CD4-positive, alpha-beta T cell (primary cell): Measurements from ENCODE around the gene TMEFF2. TPM values are rescaled to one million over a fixed set of nuclear protein-coding genes. Genes with fewer than 3 reads are reported as not detected.

Source experiments
- ATAC-seq: fragments of 200-7000 bp; cut with Tn5 transposase; one replicate; pipeline ENCODE4 v1.10.0; 2022; ENCODE audit warnings: mild to moderate bottlenecking; ENCODE audit not compliant: poor library complexity
- CTCF ChIA-PET: fragments of 350-600 bp; sonication (Branson Sonifier 250); formaldehyde crosslinking; loops from one replicate; lab custom pipeline; 2021; ENCODE audit warnings: antibody characterized with exemption, inconsistent platforms; lab: Charles Lee
- POLR2A ChIA-PET: fragments of 350-600 bp; sonication (Branson Sonifier 250); formaldehyde crosslinking; loops from one replicate; lab custom pipeline; 2021; ENCODE audit warnings: antibody characterized with exemption, inconsistent platforms; lab: Charles Lee
- DNase-seq, 14 experiments: peaks; one replicate each; pipeline ENCODE4 v3.0.0-alpha.2; 2013 to 2020; ENCODE audit warnings: mixed read lengths in 2 of 14
- H3K27ac ChIP-seq, 2 donors: one replicate each; pipeline versions ENCODE4 v1.5.1 to v1.7.0; 2013; ENCODE audit warnings: low read length in 2 of 2, low read depth in 1 of 2, mild to moderate bottlenecking in 1 of 2
- H3K27me3 ChIP-seq, 2 experiments: 1 replicate in 1 of 2; 2 replicates in 1 of 2; pipeline versions ENCODE4 v1.6.1 to v1.7.0; 2013; ENCODE audit warnings: low read length in 2 of 2, control low read depth in 1 of 2, mild to moderate bottlenecking in 1 of 2, moderate library complexity in 1 of 2; ENCODE audit not compliant: insufficient read depth in 2 of 2, control insufficient read depth in 1 of 2
- H3K36me3 ChIP-seq: one replicate; pipeline ENCODE4 v1.6.1; 2013; ENCODE audit warnings: low read length, control low read depth; ENCODE audit not compliant: insufficient read depth
- H3K4me1 ChIP-seq: one replicate; pipeline ENCODE4 v1.6.1; 2013; ENCODE audit warnings: low read length, control low read depth; ENCODE audit not compliant: insufficient read depth
- H3K4me3 ChIP-seq: one replicate; pipeline ENCODE4 v1.5.1; 2013; ENCODE audit warnings: mild to moderate bottlenecking, low read length, moderate library complexity
- H3K9me3 ChIP-seq, 2 experiments: 1 replicate in 1 of 2; 2 replicates in 1 of 2; pipeline versions ENCODE4 v1.6.1 to v1.7.0; 2013; ENCODE audit warnings: low read length in 2 of 2, mild to moderate bottlenecking in 2 of 2, control low read depth in 1 of 2, moderate library complexity in 1 of 2; ENCODE audit not compliant: control insufficient read depth in 1 of 2, insufficient read depth in 1 of 2
- H3K27ac Mint-ChIP-seq: one replicate; pipeline ENCODE4 v1.8.0; 2020; ENCODE audit warnings: mixed read lengths
- H3K27me3 Mint-ChIP-seq: one replicate; pipeline ENCODE4 v1.8.0; 2021; ENCODE audit warnings: mixed read lengths
- H3K36me3 Mint-ChIP-seq: one replicate; pipeline ENCODE4 v1.8.0; 2021; ENCODE audit warnings: low read depth, mixed read lengths
- H3K4me1 Mint-ChIP-seq: one replicate; pipeline ENCODE4 v1.8.0; 2021; ENCODE audit warnings: low read depth, mixed read lengths
- H3K4me3 Mint-ChIP-seq: one replicate; pipeline ENCODE4 v1.8.0; 2020; ENCODE audit warnings: mild to moderate bottlenecking, mixed read lengths
- H3K9me3 Mint-ChIP-seq: one replicate; pipeline ENCODE4 v1.8.0; 2020; ENCODE audit warnings: mixed read lengths
- CTCF ChIP-seq: fragments of 200-600 bp; IDR thresholded peaks from one replicate; pipeline ENCODE4 v1.8.0; 2022; ENCODE audit warnings: antibody characterized with exemption, mild to moderate bottlenecking
- intact Hi-C, 2 experiments: fragments of 100-400 bp; cut with DNase I in 1 of 2; cut with micrococcal nuclease in 1 of 2; formaldehyde crosslinking; loops; one replicate each; pipeline versions ENCODE4 v1.15.1 to v1.9.0; 2023 to 2025; cut with DNase I, micrococcal nuclease
- total RNA-seq, 174 experiments: library from RNA in 2 of 174; stranded (reverse) in 2 of 174; gene quantifications; one replicate each; pipeline ENCODE4 v1.2.3 and lab custom pipeline; 2021 to 2026

The TMEFF2 gene
- total RNA-seq, 2 experiments from 2014 or later: not detected

GRCh38 chr2:192099742-192100141 lies 95.0 kb downstream of the TMEFF2 start:
- TF ChIP-seq CTCF: no peak
- H3K4me3 Mint-ChIP-seq: no peak overlapping the region
- H3K4me3 ChIP-seq: no peak overlapping the region
- no peaks in the 10 kb centered on the region for H3K27me3 ChIP-seq
- H3K36me3 Mint-ChIP-seq: no peaks in the 10 kb centered on the region
- no peaks in the 10 kb centered on the region for H3K36me3 ChIP-seq
- no peak overlapping the region for H3K27ac Mint-ChIP-seq
- H3K4me1 ChIP-seq: no peaks in the 10 kb centered on the region
- H3K4me1 Mint-ChIP-seq: no peaks in the 10 kb centered on the region
- POLR2A ChIA-PET: no interaction called here
- intact Hi-C loops: no loop called here
- CTCF ChIA-PET: interaction anchor here (1.3 kb wide), 1 partner anchor 63 kb away, joined by 4 read pairs; no protein-coding TSS in a partner anchor
- no peaks in the 10 kb centered on the region for H3K27me3 Mint-ChIP-seq
- H3K9me3 Mint-ChIP-seq: no peaks in the 10 kb centered on the region
- no peak for ATAC-seq
- DNase-seq: no peak
- no peak overlapping the region for H3K27ac ChIP-seq
- no peaks in the 10 kb centered on the region for H3K9me3 ChIP-seq

GRCh38 chr2:192098814-192099491 lies 95.8 kb downstream of the TMEFF2 start:
- H3K27ac Mint-ChIP-seq: no peak overlapping the region
- H3K27me3 Mint-ChIP-seq: no peaks in the 10 kb centered on the region
- no peak for DNase-seq
- Histone ChIP-seq H3K9me3 (no peaks in the 10 kb centered on the region), H3K4me3 (no peak overlapping the region), H3K27me3 (no peaks in the 10 kb centered on the region), H3K27ac (no peak overlapping the region), H3K4me1 (no peaks in the 10 kb centered on the region), H3K36me3 (no peaks in the 10 kb centered on the region)
- no peaks in the 10 kb centered on the region for H3K36me3 Mint-ChIP-seq
- no peaks in the 10 kb centered on the region for H3K4me1 Mint-ChIP-seq
- intact Hi-C loops: no loop called here
- CTCF ChIA-PET: interaction anchor here (1.3 kb wide), 1 partner anchor 64 kb away, joined by 4 read pairs; no protein-coding TSS in a partner anchor
- TF ChIP-seq CTCF: no peak
- POLR2A ChIA-PET: no interaction called here
- no peaks in the 10 kb centered on the region for H3K9me3 Mint-ChIP-seq
- H3K4me3 Mint-ChIP-seq: no peak overlapping the region
- ATAC-seq: no peak

- ChIA-PET CTCF (no interaction called here), POLR2A (interaction anchor here (0.7 kb wide), 1 partner anchor 23 kb away, joined by 3 read pairs; no protein-coding TSS in a partner anchor)
- no peak for TF ChIP-seq CTCF
- no peak overlapping the region for H3K4me3 ChIP-seq
- H3K27ac ChIP-seq: no peak overlapping the region
- H3K9me3 ChIP-seq: no peaks in the 10 kb centered on the region
- H3K36me3 ChIP-seq: no peaks in the 10 kb centered on the region
- H3K9me3 Mint-ChIP-seq: no peaks in the 10 kb centered on the region
- intact Hi-C loops: no loop called here
- no peaks in the 10 kb centered on the region for H3K36me3 Mint-ChIP-seq
- H3K27ac Mint-ChIP-seq: no peak overlapping the region
- H3K4me1 ChIP-seq: no peaks in the 10 kb centered on the region
- DNase-seq (no peak), ATAC-seq (no peak)
- H3K27me3 Mint-ChIP-seq: no peaks in the 10 kb centered on the region
- H3K27me3 ChIP-seq: peaks cover 0 to 3% of the 10 kb centered on the region in 2 experiments
- no peaks in the 10 kb centered on the region for H3K4me1 Mint-ChIP-seq
- H3K4me3 Mint-ChIP-seq: no peak overlapping the region
Measured at GRCh38 chr2:192091476-192091875, 103.3 kb downstream of the TMEFF2 start.
